ENCODE data around the gene ATR. TPM values are rescaled to one million over a fixed set of nuclear protein-coding genes. Genes with fewer than 3 reads are reported as not detected.

ATR gene
- total RNA-seq, 1 experiment from 2014 or later, result 15.8 TPM

DNA sequence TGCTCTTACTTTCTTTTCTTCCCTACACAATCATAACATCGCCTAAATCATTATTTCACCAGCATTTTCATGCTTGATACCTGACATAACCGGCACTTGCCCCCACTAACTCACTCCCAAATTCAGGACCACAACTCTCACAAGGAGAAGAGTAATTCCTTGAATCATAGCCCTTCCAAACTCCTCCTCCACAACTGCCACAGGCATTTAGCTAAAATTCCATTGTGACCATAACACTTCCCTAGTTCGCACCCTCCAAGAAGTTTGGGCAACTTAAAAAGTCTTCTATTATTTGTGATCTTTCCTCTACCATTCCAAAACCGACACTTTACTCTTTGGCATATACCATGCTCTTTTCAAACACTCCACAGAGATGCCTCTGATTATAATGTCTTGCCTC is 71.3 kb downstream of the ATR start:
- Histone ChIP-seq H3K9me3 (ENCODE audit: control insufficient read depth, low read depth, low read length) (no peaks in the 10 kb centered on the region), H4K5ac (ENCODE audit: insufficient read length, low read depth, low read length) (no peak overlapping the region), H4K8ac (replicated peaks; ENCODE audit: insufficient read length, low read depth, low read length) (no peak overlapping the region), H3K23me2 (ENCODE audit: insufficient read length, low read depth, low read length, poor library complexity, severe bottlenecking) (no peaks in the 10 kb centered on the region), H2BK15ac (ENCODE audit: low read depth, low read length) (no peak overlapping the region), H2BK20ac (ENCODE audit: low read depth, low read length, poor library complexity, severe bottlenecking) (no peak overlapping the region), H3K27me3 (ENCODE audit: insufficient read depth, low read length) (no peaks in the 10 kb centered on the region), H3K79me1 (ENCODE audit: insufficient read depth, low read depth, low read length, poor library complexity, severe bottlenecking) (no peaks in the 10 kb centered on the region), H3K56ac (ENCODE audit: insufficient read length, low read depth, low read length) (no peak overlapping the region), H3T11ph (ENCODE audit: low read length) (no peak overlapping the region), H2AFZ (ENCODE audit: low read length) (no peak overlapping the region), H3K27ac (ENCODE audit: insufficient read length, low read depth, low read length) (no peak overlapping the region), H3K79me2 (ENCODE audit: insufficient read depth, low read length) (no peaks in the 10 kb centered on the region), H4K91ac (ENCODE audit: insufficient read length, low read depth, low read length) (no peak overlapping the region), H4K20me1 (ENCODE audit: control insufficient read depth, insufficient read depth, insufficient read length) (no peaks in the 10 kb centered on the region), H3K9ac (ENCODE audit: extremely low read depth, insufficient read length, low read length) (no peak overlapping the region), H3K4me2 (ENCODE audit: insufficient read depth, insufficient read length, low read length) (no peak overlapping the region), H3K4me1 (ENCODE audit: insufficient read depth, low read length) (no peaks in the 10 kb centered on the region), H2AK5ac (ENCODE audit: insufficient read length, low read length) (no peak overlapping the region), H3K4ac (ENCODE audit: low read depth, low read length) (no peak overlapping the region), H2BK120ac (ENCODE audit: low read depth, low read length, poor library complexity, severe bottlenecking) (no peak overlapping the region), H3K23ac (ENCODE audit: insufficient read length, low read depth, low read length) (no peak overlapping the region), H2BK5ac (ENCODE audit: insufficient read length, low read length) (no peak overlapping the region), H2BK12ac (ENCODE audit: insufficient read length, low read depth, low read length) (no peak overlapping the region), H3K14ac (ENCODE audit: insufficient read depth, low read length) (no peak overlapping the region), H3K18ac (ENCODE audit: insufficient read length, low read depth, low read length) (no peak overlapping the region)
- H3K27ac Mint-ChIP-seq, result no peak overlapping the region; a peak in 1 of 7 replicates
- H3K4me3 Mint-ChIP-seq, result no peak overlapping the region
- peaks cover 9 to 19% (median 18%) of the 10 kb centered on the region in 3 experiments; a peak in 6 of 7 replicates for H3K36me3 Mint-ChIP-seq (ENCODE audit: insufficient read depth in 1 of 3, low read depth in 3 of 3)
- no peaks in the 10 kb centered on the region for H3K9me3 Mint-ChIP-seq
- DNase-seq, result no peak
- no peaks in the 10 kb centered on the region for H3K27me3 Mint-ChIP-seq (ENCODE audit: low read depth)
- WGBS (ENCODE audit: extremely low coverage, insufficient read length, low lambda C conversion rate), result 100% methylated on average over 2 of the region's 4 CpGs
- H3K4me1 Mint-ChIP-seq, result no peaks in the 10 kb centered on the region
- TF ChIP-seq, protein P1, sequence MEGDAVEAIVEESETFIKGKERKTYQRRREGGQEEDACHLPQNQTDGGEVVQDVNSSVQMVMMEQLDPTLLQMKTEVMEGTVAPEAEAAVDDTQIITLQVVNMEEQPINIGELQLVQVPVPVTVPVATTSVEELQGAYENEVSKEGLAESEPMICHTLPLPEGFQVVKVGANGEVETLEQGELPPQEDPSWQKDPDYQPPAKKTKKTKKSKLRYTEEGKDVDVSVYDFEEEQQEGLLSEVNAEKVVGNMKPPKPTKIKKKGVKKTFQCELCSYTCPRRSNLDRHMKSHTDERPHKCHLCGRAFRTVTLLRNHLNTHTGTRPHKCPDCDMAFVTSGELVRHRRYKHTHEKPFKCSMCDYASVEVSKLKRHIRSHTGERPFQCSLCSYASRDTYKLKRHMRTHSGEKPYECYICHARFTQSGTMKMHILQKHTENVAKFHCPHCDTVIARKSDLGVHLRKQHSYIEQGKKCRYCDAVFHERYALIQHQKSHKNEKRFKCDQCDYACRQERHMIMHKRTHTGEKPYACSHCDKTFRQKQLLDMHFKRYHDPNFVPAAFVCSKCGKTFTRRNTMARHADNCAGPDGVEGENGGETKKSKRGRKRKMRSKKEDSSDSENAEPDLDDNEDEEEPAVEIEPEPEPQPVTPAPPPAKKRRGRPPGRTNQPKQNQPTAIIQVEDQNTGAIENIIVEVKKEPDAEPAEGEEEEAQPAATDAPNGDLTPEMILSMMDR (conservative IDR thresholded peaks at IDR 0.05), result no peak

Measured in H9 (cell line).